Stimulated activated naive CD8-positive, alpha-beta T cell treated with anti-CD3 and anti-CD28 coated beads, Interleukin-15, Interleukin-2, amounts not matched to agents 100 U/mL and 50 U/mL, for 24 hours (primary cell): ENCODE data around the gene ATP2B2.
A peak's percentile ranks its signal among the peaks of the same experiment; 100 is the strongest.

ENCODE experiments used
- ATAC-seq: fragments of 150-1000 bp; cut with Tn5 transposase; one replicate; pipeline ENCODE4 v1.10.0; 2021
- DNase-seq: peaks from one replicate; pipeline ENCODE4 v3.0.0; 2021

The ATP2B2 gene

DNA sequence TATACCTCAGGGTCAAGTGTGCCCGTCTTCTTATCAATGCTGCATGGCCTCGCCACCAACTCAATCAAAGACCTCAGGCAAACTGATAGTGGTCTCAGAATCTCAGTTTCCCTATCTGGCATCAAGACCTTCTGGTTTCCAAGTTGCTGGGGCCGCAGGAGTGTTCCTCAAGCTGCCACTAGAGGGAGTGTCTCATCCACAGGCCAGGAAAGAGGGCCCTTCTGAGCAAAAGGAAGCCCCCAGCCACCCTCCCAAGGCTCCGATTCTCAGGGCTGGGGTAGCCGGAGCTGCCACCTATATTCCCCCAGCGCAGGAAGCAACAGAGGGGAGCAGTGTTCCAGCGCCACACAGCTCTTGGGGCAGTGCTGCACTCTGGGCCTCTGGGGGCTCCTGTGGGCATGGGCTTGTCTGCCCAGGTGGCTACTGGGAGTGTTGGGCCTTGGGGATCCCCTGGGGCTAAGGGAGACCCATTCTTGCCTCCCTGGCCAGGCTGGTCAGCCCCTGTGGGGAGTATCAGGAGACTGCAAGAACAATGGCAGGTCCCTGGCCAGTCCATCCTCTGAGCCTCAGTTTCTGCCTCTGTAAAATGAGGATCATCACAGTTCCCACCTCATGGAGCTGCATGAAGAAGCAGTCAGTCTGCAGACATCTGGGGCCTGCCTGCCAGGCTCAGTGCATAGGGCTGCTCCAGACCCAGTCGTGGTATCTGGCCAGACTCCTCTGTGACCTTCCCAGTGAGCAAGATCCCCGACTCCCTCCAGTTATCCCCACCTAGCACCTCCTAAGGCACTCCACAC lies 161.0 kb downstream of the ATP2B2 start:
- DNase-seq (peak; percentile 64), ATAC-seq (no peak)

DNA sequence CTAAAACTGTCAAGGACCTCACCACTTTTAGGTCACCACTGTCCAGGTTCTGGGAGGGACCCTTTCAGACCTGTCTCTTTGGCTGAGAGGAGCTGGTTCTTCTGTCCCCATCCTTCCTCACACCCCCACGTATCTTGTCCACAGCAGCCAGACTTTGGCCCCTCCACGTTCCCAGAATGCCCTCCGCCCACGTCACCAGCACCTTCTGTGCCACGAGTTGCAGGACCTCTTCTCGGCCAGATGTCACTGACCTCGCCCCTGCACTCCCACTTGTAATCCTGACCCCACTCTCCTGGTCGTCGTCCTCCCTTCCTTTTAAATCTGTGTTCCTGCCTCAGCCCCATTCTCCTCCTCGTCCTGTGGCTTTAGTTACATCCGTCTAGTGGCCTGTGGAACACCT lies 161.9 kb downstream of the ATP2B2 start:
- DNase-seq: no peak

DNA sequence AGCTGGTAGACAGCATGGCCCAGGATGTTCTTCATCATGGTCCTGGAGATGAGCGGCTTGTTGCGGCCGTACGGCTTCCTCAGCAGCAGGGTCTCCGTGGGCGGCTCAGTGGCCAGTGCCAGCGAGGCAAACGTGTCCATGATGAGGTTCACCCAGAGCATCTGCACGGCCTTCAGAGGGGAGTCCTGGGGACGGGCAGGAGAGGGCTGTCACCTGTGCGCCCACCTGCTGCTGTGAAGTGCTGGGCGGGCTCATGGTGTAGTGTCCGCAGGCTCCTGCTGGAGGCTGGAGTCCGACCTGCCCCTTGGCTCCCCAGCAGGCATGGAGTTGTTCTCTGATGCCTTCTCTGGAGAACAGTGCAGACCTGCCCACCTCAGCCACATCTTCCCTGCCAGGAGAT lies 162.6 kb downstream of the ATP2B2 start:
- DNase-seq (no peak), ATAC-seq (no peak)

More for the DNA sequence above, 161.9 kb downstream of the ATP2B2 start:
- ATAC-seq: no peak

DNA sequence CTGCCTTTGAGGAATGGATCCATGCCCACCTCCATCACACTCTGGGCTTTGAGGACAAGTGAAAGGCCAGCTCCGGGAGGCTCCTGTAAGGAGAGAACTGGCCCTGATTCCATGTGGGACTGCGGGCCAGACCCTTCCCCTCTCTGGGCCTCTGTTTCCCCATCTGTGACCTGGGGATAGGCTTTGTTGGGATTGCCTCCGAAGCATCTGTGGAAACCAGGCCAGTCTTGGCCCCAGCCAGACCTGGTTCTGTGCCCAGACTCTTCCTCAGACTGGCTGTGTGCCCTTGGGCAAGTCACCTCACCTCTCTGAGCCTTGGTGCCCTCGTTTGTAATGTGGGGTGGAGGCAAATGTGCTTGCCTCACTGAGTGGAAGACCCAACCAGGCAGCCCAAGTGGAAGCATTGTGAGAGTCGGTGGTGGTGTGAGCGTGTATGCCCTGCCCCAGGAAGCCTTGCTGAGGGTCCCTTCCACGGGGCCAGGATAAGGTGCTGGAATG lies 163.4 kb downstream of the ATP2B2 start:
- ATAC-seq: no peak
- no peak for DNase-seq

DNA sequence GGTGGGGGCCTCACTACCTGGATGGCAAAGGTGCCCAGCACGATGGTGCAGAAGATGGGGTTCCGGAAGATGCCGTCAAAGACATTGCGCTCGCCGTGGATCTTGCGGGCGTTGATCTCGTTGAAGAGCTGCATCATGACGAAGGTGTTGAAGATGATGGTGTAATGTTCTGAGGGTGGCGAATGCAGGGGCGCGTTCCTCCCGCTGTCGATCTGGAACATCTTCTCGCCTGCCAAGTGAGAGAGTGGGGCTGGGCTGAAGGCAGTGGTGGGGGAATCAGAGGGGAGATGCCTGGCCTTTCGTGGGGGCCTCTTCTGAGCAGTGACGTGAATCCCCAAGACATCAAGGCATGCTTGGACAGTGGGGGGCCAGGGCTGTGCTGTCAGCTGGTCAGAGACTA lies 164.9 kb downstream of the ATP2B2 start:
- DNase-seq (no peak), ATAC-seq (no peak)

DNA sequence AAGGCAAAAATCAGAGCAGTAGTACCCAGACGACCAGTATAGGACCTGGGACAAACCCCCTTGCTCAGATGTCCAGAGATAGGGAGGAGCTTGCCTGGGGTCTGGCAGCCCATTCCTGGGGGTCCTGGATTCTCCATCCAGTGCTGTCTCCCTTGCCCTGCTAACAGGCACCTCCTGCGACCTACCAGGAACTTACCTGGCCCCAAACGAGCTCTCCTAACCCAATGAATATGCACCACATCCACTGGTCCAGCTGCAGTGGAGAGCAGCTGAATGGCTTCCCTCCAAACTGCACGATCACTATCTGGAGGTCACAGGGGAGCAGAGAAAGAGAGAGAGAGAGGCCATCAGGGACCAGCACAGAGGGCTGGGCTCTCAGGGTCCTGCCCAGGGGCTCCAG lies 165.3 kb downstream of the ATP2B2 start:
- no peak for ATAC-seq
- DNase-seq: no peak

DNA sequence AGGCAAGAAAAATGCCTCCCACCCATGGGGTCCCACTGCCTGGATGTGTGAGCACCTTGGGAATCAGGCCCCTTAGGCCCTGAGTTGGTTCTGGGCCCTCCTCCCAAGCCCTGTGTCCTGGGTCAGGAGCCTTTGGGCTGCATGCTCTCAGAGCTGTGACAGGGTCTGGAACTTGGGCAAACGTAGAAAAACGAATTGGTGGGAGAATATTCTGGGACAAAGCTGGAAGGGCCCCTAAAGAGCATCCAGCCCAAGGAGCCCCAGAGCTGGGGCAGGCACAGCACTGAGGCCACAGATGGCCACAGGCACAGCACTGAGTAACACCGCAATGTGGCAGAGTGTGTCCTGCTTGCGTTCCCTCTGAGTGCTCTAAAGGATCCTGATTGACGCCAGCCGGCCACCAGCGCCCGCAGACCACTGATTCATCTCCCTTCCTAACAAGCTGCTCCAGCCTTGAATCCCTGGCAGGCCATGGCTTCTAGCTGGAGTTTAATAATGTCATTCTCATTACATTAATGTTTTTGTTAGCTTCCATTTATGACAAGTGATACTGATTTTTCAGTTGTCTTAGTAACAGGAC lies 165.9 kb downstream of the ATP2B2 start:
- no peak for ATAC-seq
- no peak for DNase-seq

DNA sequence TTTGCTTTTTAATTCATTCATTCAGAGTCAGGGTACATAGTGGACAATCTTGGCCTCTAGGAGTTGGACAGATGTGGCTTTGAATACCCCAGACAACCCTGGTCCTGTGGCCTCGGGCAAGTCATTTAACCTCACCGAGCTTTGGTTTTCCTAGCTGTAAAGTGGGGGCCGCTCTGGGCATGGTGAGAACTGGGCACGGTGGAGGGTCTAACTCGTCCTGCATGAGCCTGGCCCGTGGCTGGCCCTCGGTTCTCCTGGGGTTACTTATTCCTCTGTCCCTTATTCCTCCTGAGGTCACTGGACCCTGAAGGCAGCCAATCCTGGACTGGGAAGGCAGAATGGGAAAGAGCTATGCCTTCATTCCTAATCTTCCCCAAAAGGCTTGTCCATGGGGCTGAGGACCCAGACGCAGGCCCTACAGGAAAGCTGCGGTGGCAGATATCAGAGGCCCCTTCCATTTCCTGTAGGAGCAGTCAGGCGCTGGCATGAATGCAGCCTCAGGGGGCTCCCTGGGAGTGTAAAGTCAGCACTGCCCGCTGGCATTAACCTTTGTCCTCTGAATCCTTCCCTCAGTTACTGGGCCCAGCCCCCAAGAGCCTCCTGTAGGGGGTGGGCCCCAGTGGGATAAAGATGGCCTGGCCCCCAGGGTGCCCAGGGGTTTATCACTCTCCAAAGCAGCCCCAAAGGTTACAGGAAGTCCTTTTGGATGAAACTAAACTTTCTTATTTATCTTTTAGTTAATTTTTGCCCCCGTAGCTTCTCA lies 166.6 kb downstream of the ATP2B2 start:
- DNase-seq (no peak), ATAC-seq (no peak)

DNA sequence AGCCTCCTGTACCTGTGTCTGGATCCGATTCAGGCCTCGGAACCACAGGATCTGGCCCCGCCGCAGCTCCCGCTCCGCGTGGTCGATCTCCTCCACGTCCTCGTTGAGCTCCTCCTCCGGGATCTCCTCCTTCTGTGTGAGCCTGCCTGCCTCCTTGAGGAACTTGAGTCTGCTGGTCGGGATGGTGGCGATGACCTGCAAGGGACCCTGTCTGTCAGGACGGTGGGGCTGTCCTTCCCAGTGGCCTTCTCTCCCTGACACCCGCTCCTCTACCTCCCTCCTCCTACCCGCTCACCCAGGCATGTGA lies 167.3 kb downstream of the ATP2B2 start:
- DNase-seq (no peak), ATAC-seq (no peak)

DNA sequence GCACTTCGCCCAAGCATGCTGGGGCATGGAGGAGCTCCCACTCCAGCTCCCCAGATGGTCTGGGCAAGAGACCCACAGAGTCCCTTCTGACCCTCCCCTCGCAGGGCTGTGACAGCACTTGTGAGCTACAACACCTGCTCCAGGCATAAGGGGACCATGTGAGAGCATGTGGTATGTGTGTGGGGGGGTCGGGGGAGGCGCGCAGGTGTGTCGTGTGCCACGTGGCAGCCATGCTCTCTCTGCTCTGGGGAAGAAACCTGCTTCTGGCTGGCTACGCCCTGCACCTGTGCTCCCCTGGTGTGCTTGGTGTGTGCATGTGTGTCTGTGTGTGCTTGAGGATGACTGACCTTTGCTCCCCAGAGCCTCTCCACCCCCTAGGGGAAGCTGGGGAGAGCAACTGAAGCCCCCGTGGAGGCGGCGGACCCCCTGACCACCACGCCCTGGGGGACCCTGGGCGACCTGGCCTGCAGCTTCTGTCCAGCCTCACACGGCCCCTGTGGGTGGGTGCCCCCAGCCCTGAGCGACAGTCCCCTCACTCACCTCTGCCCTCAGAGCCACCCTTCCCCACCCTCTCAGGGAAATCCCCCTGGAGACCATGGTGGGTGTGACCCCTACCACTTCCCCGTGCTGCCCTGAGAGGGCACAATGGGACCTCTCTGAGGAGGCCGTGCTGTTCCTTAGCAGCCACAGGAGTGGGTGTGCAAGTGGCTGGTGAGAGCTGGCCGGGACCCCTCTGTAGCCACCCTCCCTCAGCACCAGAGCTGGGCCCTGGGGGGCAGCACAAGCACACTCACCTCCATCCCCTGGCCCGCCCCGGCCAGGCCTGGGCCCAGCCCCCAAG lies 167.8 kb downstream of the ATP2B2 start:
- DNase-seq (no peak), ATAC-seq (no peak)

DNA sequence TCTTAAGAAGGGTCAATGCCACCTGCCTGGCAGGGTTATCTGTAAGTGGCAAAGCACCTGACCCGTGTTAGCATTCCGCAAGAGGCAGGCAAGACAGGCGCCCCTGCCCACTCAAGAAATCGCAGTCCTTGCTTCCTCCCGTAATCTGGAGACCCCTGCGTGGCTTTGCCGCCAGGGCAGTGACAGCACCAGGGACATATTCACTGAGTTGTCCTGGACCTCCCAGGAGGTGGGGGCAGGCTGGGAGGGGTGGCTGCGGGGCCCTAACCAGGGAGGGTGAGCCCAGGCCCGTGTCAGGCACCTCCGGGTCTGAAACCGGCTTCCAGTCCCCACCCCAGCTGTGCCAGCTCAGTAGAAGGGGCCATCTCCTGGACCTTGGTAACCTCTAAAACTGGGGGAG lies 168.6 kb downstream of the ATP2B2 start:
- ATAC-seq (no peak), DNase-seq (no peak)

DNA sequence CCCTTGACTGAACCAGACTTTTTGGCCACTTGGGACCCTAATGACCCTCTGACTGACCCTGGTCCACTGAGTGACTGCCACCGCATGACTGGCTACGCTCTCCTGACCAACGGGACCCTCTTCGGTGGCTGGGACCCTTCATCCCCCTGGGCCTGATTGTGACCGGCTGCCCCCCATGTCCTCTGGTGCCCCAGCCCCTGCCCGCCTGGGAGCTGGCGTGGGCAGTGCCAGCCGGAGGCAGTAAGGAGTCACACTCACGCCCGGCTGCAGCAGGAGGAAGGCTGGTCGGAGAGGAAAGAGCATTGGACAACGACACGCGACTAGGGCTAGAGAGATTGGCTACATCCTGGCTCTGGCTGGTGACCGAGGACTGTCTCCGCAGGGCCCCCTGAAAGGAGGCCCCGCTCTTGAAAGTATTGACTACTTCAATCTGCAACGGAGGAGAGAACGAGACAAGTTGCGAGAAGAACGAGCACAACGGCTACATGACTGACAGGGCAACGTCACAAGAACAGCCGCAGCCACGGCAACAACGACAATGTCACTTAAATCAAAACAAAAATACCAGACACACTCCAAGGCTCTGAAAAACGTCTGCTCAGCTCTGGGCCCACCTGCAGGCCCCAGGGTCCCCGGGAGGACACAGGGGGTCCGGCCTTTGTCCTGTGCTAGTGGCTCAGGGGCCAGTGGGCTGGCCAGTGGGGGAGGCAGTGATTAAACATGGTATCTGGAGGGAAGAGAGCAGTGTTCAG lies 169.3 kb downstream of the ATP2B2 start:
- ATAC-seq (no peak), DNase-seq (no peak)

DNA sequence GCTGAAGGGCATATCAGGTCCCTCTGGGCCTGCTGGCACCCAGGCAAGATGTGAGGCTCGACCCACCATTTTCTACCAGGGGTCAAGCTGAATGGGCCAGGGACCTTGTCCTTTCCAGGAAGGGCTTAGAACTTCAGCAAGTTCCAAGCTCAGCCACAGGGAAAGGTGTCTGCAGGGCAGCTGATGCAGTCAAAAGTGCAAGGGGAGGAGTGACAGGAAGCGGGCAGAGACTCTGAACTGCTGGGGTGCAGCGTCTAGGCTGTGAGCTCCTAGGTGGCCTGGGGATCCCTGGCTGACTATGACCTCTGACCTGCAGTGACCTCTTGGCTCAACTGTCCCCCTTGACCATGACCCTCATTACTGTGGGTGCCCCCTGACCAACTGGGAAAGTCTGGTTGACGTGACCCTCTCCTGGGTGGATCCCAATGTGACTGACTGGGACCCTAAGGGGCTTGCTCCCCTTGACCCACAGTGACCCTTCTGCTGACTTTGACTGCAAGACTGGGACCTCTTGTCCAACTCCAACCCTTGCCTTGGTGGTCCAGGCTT lies 170.1 kb downstream of the ATP2B2 start:
- ATAC-seq: no peak

DNA sequence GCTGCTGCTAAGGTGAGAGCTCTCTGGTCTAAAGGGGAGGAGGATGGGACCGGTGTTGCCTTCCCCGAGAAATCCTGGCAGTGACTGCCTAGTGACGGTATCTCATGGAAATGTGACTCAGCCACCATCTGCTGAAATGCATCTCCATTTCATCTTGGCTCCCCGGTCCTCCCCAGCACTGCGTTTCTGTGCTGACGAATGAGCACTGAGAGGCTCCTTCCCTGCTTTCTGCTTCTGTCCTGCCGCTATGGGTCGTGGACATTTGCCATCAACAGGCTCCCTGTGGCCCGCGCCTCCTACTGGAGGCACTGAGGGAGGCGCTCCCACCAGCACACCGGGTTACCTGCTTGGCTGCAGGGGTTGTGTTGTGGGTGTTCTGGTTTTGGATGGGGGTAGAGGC lies 170.9 kb downstream of the ATP2B2 start:
- ATAC-seq (no peak), DNase-seq (no peak)

More for the DNA sequence above, 170.1 kb downstream of the ATP2B2 start:
- no peak for DNase-seq

DNA sequence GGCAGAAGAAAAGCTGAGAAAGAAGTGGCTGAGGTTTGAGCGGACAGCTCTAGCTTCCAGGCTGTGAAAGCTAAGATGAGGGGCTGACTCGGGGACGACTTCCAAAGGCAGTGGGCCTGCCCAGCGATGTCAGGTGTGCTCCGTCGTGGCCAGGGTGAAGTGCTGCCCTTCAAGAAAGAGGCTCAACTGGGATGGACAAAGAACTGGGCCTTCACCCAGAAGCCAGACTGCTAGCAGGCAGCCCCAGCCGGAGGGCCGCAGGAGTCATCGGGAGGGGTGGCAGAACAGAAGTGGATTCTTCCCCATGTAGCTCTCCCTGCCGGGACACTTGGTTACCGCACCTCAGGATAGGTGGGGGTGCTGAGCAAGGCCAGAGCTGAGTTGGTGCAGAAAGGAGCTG lies 171.3 kb downstream of the ATP2B2 start:
- ATAC-seq (no peak), DNase-seq (no peak)

DNA sequence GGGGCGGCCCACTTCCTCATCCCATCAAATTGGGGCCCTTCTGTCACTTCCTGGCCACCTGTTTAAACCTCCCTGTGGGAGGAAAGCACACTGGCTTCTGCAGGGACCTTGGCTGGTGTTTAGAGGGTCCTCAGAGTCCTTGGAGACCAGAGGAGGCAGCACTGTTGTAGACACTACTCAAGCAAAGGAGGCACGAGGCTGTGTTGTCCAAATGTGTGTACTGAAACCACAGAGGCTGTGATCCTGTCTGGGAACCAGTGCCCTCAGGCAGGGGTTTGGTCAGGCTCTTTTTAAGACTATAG lies 172.1 kb downstream of the ATP2B2 start:
- DNase-seq: no peak
- ATAC-seq: no peak

DNA sequence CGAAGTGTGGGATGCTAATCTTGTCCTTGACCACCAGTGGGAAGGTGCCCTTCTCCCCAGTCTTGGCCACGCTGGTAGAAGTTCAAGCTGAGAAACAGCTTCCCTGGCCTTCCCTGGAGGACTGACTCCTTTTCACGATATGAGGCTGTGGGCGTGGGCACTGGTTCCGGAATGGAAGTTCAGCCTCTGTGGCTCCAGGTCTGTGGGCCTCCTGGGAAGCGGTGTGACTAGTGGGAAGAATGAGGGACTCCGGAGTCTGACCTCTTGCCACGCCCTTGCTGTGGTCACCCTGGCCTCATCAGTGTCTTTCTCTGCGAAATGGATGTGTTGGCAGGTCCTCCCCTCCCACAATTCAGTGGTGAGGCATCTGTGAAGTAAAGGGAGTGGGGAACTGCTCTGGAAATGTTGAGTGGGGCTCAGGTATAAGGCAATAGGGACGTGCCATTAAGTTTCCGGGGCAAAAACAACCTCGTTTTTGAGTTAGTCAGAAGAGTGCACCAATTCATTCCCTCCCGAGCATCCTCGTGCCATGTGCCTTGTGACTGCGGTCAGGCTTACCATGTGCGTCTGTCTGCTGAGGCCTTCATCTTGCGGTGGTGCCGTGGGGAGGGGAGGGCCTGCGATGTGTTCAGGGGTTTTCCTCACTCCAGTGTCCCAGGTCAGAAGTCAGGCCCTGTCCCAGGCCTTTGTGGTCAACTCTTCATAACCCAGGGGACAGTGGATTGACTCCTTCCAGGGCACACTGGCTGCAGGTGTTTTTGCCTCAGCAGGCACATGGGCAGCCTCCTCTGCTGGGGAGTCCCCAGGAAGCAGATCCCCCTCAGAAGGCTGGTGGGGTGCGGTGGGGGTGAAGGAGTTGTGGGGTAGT lies 172.7 kb downstream of the ATP2B2 start:
- ATAC-seq (no peak), DNase-seq (no peak)

DNA sequence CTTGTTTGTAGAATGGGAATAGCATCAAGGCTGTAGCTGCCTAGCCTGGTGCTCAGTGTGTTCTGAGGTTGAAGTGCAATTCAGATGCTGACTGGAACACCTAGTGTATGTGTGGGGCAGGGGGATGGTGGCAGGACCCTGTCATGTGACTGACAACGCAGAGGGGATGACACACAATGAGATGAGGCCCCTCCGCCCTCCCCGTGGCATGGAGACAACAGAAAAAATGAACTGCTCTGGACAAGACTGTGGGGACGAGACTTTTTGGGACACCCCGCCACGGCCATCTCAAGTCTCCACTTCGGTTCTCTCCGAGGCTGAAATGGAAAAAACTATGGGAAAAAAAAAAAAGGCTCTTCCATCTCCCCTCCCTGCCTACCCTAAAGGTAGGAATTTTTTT lies 174.1 kb downstream of the ATP2B2 start:
- no peak for DNase-seq
- ATAC-seq: no peak

DNA sequence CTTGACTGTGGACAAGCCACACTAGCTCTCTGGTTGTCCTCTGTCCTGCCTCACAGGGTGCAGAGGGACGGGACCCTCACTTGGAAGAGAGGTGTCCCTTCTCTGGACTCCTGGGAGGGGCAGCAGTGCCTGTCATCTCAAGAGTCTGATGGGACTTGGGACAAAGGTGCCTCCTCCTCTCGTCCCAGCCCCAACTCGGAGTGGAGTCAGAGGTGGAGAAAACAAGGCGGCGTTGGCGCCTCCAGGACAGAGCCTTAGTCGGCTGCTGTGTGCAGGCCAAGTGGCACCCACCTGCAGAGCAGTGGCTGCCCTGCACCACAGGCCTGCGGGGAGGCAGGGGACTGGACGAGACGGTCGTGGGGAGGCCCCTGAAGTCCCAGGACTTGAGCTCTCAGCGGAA lies 175.1 kb downstream of the ATP2B2 start:
- ATAC-seq: no peak
- DNase-seq: no peak

DNA sequence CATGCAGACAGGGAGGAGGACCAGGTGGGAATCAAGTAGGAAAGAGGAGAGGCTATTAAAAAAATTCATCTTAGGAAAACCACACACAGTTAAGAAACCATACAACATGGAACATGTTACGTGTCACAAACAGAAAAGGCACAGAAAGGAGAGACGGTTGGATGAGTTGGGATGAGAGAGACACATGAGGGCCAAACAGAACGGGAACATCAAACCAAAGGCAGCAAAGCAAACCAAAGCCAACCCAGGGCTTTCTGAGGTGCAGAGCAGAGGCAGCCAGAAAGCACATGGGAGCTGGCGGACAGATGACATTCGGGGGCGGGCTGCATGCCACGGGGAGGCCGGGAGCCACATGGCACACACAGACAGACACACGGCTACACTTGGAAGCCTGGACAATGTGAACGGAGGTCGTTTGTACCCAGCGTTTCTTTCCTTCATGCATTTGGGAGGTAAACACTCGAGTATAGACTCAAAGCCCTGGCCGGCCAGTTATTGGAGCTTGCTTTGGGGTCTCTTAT lies 175.8 kb downstream of the ATP2B2 start:
- DNase-seq: no peak
- no peak for ATAC-seq
